K562 (cell line): ENCODE data around the gene CRYBG1.

Experiments used
- NBN ChIP-seq: fragments of 450-650 bp; IDR thresholded peaks from 2 replicates; pipeline ENCODE4 v1.6.1; 2016; ENCODE audit warnings: low read depth, mild to moderate bottlenecking
- PHF21A ChIP-seq: fragments of 450-650 bp; IDR thresholded peaks from 2 replicates; pipeline ENCODE4 v1.6.1; 2017; ENCODE audit warnings: low read depth, borderline replicate concordance

GRCh38 chr6:106533054-106533453, 172.5 kb downstream of the CRYBG1 start:
- no peak for TF ChIP-seq NBN
- TF ChIP-seq PHF21A: no peak
